GM12874 (cell line): Measurements from ENCODE around the gene CTSE.

Source experiments
- TF ChIP-seq, protein P1 (sequence below): IDR thresholded peaks from 2 replicates; pipeline ENCODE4 v1.5.1; 2011; ENCODE audit warnings: low read depth, mild to moderate bottlenecking, control low read depth, low read length, moderate library complexity; ENCODE audit not compliant: insufficient read depth

CTSE gene

GRCh38 chr1:205963352-205964155, 60.1 kb downstream of the CTSE start:
- TF ChIP-seq, protein P1, sequence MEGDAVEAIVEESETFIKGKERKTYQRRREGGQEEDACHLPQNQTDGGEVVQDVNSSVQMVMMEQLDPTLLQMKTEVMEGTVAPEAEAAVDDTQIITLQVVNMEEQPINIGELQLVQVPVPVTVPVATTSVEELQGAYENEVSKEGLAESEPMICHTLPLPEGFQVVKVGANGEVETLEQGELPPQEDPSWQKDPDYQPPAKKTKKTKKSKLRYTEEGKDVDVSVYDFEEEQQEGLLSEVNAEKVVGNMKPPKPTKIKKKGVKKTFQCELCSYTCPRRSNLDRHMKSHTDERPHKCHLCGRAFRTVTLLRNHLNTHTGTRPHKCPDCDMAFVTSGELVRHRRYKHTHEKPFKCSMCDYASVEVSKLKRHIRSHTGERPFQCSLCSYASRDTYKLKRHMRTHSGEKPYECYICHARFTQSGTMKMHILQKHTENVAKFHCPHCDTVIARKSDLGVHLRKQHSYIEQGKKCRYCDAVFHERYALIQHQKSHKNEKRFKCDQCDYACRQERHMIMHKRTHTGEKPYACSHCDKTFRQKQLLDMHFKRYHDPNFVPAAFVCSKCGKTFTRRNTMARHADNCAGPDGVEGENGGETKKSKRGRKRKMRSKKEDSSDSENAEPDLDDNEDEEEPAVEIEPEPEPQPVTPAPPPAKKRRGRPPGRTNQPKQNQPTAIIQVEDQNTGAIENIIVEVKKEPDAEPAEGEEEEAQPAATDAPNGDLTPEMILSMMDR = no peak

- TF ChIP-seq, protein P1 = no peak
These were observed 60.9 kb downstream of the CTSE start for GRCh38 chr1:205962821-205963221.

DNA sequence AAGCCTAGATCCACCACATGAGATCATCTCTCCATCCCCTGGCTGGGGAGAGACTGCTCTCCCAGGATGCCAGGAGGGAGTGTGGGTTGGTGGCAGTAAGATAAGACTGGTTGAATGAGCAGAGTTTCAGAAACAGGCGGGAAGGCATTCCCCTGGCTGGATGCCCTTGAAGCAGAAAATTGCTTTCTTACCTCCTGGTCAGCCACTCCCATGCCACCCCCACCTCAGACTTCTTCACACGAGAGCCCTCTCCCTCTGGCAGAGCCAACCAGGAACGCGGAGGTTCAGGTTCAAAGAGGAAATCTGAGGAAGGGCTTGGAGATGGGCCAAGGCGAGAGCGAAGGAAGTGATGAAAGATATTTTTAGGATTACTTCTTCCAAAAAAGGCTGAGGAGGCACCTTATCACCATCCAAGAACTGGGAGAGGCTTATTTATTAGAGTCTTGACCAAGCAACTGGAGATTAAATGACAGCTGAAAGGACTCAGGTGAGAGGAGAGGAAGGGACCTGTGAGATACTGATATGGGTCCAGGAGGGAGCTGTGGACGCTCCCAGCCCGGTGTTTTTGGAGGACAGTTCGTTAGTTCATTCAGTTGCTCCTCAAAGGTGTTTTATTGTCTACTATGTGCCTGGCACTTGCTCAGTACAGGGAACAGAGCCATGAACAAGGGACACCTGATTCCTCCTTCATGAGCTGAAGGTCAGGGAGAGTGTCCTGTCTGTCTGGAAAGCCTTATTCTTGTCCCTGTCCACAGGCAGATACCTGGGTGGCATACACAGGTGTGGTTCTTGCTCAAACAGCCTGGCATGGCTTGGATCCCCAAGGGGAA, 61.5 kb downstream of the CTSE start:
- TF ChIP-seq, protein P1 = no peak

GRCh38 chr1:205961405-205961804, 62.3 kb downstream of the CTSE start:
- TF ChIP-seq, protein P1 = no peak

- TF ChIP-seq, protein P1 = no peak
These were observed 63.9 kb downstream of the CTSE start for GRCh38 chr1:205959789-205960188.
